ENCODE measurements around the gene SLIT3. TPM values are rescaled to one million over a fixed set of nuclear protein-coding genes. Genes with fewer than 3 reads are reported as not detected.
A peak's percentile ranks its signal among the peaks of the same experiment; 100 is the strongest.

Gene SLIT3
- total and polyA plus RNA-seq, 2 experiments from 2014 or later = 0.59 to 0.71 TPM

DNA sequence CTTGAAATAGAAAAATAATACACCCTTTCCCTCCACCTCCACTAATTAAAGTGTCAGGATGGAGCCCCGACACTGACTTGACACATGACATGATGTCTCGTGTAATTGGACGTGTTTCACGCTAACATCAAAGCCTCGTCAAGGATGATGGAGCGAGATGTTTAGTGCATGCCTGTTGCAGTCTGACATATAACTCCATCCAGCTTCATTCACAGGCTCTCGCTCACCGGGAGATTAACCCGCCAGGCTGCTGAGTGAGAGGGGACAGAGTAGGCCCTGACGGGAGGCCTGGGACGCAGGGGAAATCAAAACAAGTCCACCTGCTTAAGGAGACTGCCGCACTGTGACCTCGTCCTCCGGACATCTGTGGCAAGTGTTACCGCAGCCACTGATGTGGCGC, 263.5 kb downstream of the SLIT3 start:
- H3K4me3 ChIP-seq = no peak overlapping the region
- Mint-ChIP-seq H3K4me3 (no peak overlapping the region), H3K9me3 (peaks cover 9% of the 10 kb centered on the region), H3K27ac (no peak overlapping the region), H3K36me3 (ENCODE audit: low read depth) (peaks cover 4% of the 10 kb centered on the region; the same call in 2 of the 3 replicates), H3K4me1 (peaks cover 11% of the 10 kb centered on the region; the same call in 2 of the 3 replicates), H3K27me3 (ENCODE audit: insufficient read depth, low read depth, poor library complexity) (peaks cover 14% of the 10 kb centered on the region)
- H3K4me2 ChIP-seq = no peak overlapping the region
- DNase-seq (ENCODE audit: low spot score) = no peak
- no peak; the same call in 2 of the 3 replicates for ATAC-seq
- no peaks in the 10 kb centered on the region for H3K36me3 ChIP-seq (ENCODE audit: insufficient read depth)
- H3K79me2 ChIP-seq (replicated peaks; ENCODE audit: insufficient read depth) = no peaks in the 10 kb centered on the region
- H3K27me3 ChIP-seq (ENCODE audit: insufficient read depth) = no peaks in the 10 kb centered on the region
- H3K9me2 ChIP-seq (ENCODE audit: insufficient read depth) = no peaks in the 10 kb centered on the region
- H4K20me1 ChIP-seq (replicated peaks; ENCODE audit: insufficient read depth) = no peaks in the 10 kb centered on the region
- H3F3A ChIP-seq (replicated peaks; ENCODE audit: low read depth) = no peaks in the 10 kb centered on the region
- H3K4me1 ChIP-seq (ENCODE audit: insufficient read depth) = no peaks in the 10 kb centered on the region
- no peak overlapping the region for H3K27ac ChIP-seq (ENCODE audit: low read depth)
- no peak overlapping the region for H2AFZ ChIP-seq
- TF ChIP-seq ZNF114 (CRISPR knock-in tag; IDR thresholded peaks at IDR 0.05) = no peak
- TF ChIP-seq, protein P1, sequence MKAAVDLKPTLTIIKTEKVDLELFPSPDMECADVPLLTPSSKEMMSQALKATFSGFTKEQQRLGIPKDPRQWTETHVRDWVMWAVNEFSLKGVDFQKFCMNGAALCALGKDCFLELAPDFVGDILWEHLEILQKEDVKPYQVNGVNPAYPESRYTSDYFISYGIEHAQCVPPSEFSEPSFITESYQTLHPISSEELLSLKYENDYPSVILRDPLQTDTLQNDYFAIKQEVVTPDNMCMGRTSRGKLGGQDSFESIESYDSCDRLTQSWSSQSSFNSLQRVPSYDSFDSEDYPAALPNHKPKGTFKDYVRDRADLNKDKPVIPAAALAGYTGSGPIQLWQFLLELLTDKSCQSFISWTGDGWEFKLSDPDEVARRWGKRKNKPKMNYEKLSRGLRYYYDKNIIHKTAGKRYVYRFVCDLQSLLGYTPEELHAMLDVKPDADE (IDR thresholded peaks at IDR 0.05) = no peak
- no peak for TF ChIP-seq EZH2phosphoT487 (IDR thresholded peaks at IDR 0.05; ENCODE audit: unreplicated experiment)
- TF ChIP-seq EZH2 (IDR thresholded peaks at IDR 0.05; ENCODE audit: low read depth, unreplicated experiment) = no peak
- TF ChIP-seq CREB1 (CRISPR knock-in tag; IDR thresholded peaks at IDR 0.05; ENCODE audit: low read depth) = no peak

GRCh38 chr5:169036079-169036805, 264.7 kb downstream of the SLIT3 start:
- no peak overlapping the region for H3K27ac ChIP-seq (ENCODE audit: low read depth)
- TF ChIP-seq ZNF114 (CRISPR knock-in tag; IDR thresholded peaks at IDR 0.05) = no peak
- no peak for TF ChIP-seq REST (IDR thresholded peaks at IDR 0.05; ENCODE audit: unreplicated experiment)
- no peak for TF ChIP-seq EZH2phosphoT487 (IDR thresholded peaks at IDR 0.05; ENCODE audit: unreplicated experiment)
- no peak for TF ChIP-seq CTCF (conservative IDR thresholded peaks at IDR 0.05; ENCODE audit: low read depth in 2 of 2)

More at GRCh38 chr5:169036079-169036805, 264.7 kb downstream of the SLIT3 start:
- no peaks in the 10 kb centered on the region for H4K20me1 ChIP-seq (replicated peaks; ENCODE audit: insufficient read depth)
- no peaks in the 10 kb centered on the region for H3F3A ChIP-seq (replicated peaks; ENCODE audit: low read depth)
- no peaks in the 10 kb centered on the region for H3K27me3 ChIP-seq (ENCODE audit: insufficient read depth)
- DNase-seq (ENCODE audit: low spot score) (no peak), ATAC-seq (peak; percentile 33; the same call in 2 of the 3 replicates)
- no peak overlapping the region for H3K4me2 ChIP-seq
- H3K27me3 Mint-ChIP-seq (ENCODE audit: insufficient read depth, low read depth, poor library complexity) = peaks cover 14% of the 10 kb centered on the region
- H3K4me3 ChIP-seq = no peak overlapping the region
- no peaks in the 10 kb centered on the region for H3K4me1 ChIP-seq (ENCODE audit: insufficient read depth)
- peaks cover 11% of the 10 kb centered on the region; the same call in 2 of the 3 replicates for H3K4me1 Mint-ChIP-seq
- H3K4me3 Mint-ChIP-seq = no peak overlapping the region
- peaks cover 9% of the 10 kb centered on the region for H3K9me3 Mint-ChIP-seq
- no peaks in the 10 kb centered on the region for H3K36me3 ChIP-seq (ENCODE audit: insufficient read depth)
- H2AFZ ChIP-seq = no peak overlapping the region
- H3K27ac Mint-ChIP-seq = no peak overlapping the region
- no peaks in the 10 kb centered on the region for H3K79me2 ChIP-seq (replicated peaks; ENCODE audit: insufficient read depth)
- H3K9me2 ChIP-seq (ENCODE audit: insufficient read depth) = no peaks in the 10 kb centered on the region
- peaks cover 4% of the 10 kb centered on the region; the same call in 2 of the 3 replicates for H3K36me3 Mint-ChIP-seq (ENCODE audit: low read depth)

Measured in GM23338 (cell line).